Thyroid gland (tissue), 4 donors: Measurements from ENCODE around the gene TMEM121.
"Not testable (repeated sequence)": the region's sequence is repeated elsewhere in the genome, so short reads cannot be mapped to it uniquely, and the experiment has no call there.

Experiments used
- CTCF ChIP-seq, 6 experiments: fragments of 200-600 bp in 3 of 6; fragments of 450-650 bp in 3 of 6; sonication (generic) in 3 of 6; IDR thresholded peaks; one replicate each; pipeline ENCODE4 v1.5.1; 2016 to 2019; ENCODE audit warnings: antibody characterized with exemption in 6 of 6, mild to moderate bottlenecking in 2 of 6, inconsistent platforms in 1 of 6, moderate library complexity in 1 of 6
- POLR2A ChIP-seq, 2 donors: fragments of 450-650 bp; IDR thresholded peaks; one replicate each; pipeline ENCODE4 v1.6.1; 2017; ENCODE audit warnings: antibody characterized with exemption in 2 of 2, mild to moderate bottlenecking in 2 of 2, moderate library complexity in 1 of 2

GRCh38 chr14:105547072-105547471 is 20.7 kb downstream of the TMEM121 start:
- TF ChIP-seq CTCF, POLR2A (IDR thresholded peaks at IDR 0.05): not testable (repeated sequence)
